RPMI7951 (cell line): Measurements from ENCODE around the gene AANAT. TPM values are rescaled to one million over a fixed set of nuclear protein-coding genes. Genes with fewer than 3 reads are reported as not detected.
A peak's percentile ranks its signal among the peaks of the same experiment; 100 is the strongest.

Source experiments
- DNase-seq: peaks from one replicate; pipeline ENCODE4 v3.0.0-alpha.2; 2012; ENCODE audit warnings: low read depth
- total RNA-seq: library from RNA; depleted of rRNA; stranded (reverse); fragments of >200 nt; shearing (Covaris generic); gene quantifications from 2 replicates; pipeline ENCODE4 v1.2.3, GENCODE V29; 2014

The AANAT gene
- total RNA-seq, 1 experiment from 2014 or later = not detected

- no peak for DNase-seq
Observed at GRCh38 chr17:76468634-76469010, 1.2 kb downstream of the AANAT start.

GRCh38 chr17:76469076-76469990, 1.9 kb downstream of the AANAT start:
- no peak for DNase-seq

GRCh38 chr17:76469991-76470739, 2.8 kb downstream of the AANAT start:
- DNase-seq = no peak

GRCh38 chr17:76471498-76472257, 4.3 kb downstream of the AANAT start:
- no peak for DNase-seq

- DNase-seq = no peak
Observed at GRCh38 chr17:76472258-76472645, 4.8 kb downstream of the AANAT start.

- no peak for DNase-seq
Observed at GRCh38 chr17:76472726-76473125, 5.3 kb downstream of the AANAT start.

GRCh38 chr17:76473541-76473985, 6.2 kb downstream of the AANAT start:
- DNase-seq = no peak

GRCh38 chr17:76474238-76474637, 6.8 kb downstream of the AANAT start:
- DNase-seq = no peak

- no peak for DNase-seq
Observed at GRCh38 chr17:76474894-76475293, 7.5 kb downstream of the AANAT start.

- no peak for DNase-seq
Observed at GRCh38 chr17:76475302-76475701, 7.9 kb downstream of the AANAT start.

- no peak for DNase-seq
Observed at GRCh38 chr17:76476736-76477135, 9.3 kb downstream of the AANAT start.

- no peak for DNase-seq
Observed at GRCh38 chr17:76477576-76477975, 10.2 kb downstream of the AANAT start.

- DNase-seq = no peak
Observed at GRCh38 chr17:76478097-76478496, 10.7 kb downstream of the AANAT start.

GRCh38 chr17:76478730-76479514, 11.5 kb downstream of the AANAT start:
- DNase-seq = no peak

- DNase-seq = no peak
Observed at GRCh38 chr17:76479515-76480060, 12.2 kb downstream of the AANAT start.

- DNase-seq = peak; percentile 28
Observed at GRCh38 chr17:76480632-76481031, 13.2 kb downstream of the AANAT start.

- DNase-seq = no peak
Observed at GRCh38 chr17:76481071-76481655, 13.8 kb downstream of the AANAT start.

- DNase-seq = no peak
Observed at GRCh38 chr17:76484228-76484725, 16.9 kb downstream of the AANAT start.

GRCh38 chr17:76485569-76485968, 18.2 kb downstream of the AANAT start:
- DNase-seq = no peak

GRCh38 chr17:76487451-76488192, 20.2 kb downstream of the AANAT start:
- DNase-seq = no peak
